Pericardium fibroblast (primary cell): ENCODE data around the gene CDON. TPM values are rescaled to one million over a fixed set of nuclear protein-coding genes. Genes with fewer than 3 reads are reported as not detected.

ENCODE experiments used
- total RNA-seq: library from RNA; depleted of rRNA; stranded (reverse); fragments of >200 nt; gene quantifications from 2 replicates; pipeline ENCODE4 v1.2.3, GENCODE V29; 2015

CDON gene, protein sequence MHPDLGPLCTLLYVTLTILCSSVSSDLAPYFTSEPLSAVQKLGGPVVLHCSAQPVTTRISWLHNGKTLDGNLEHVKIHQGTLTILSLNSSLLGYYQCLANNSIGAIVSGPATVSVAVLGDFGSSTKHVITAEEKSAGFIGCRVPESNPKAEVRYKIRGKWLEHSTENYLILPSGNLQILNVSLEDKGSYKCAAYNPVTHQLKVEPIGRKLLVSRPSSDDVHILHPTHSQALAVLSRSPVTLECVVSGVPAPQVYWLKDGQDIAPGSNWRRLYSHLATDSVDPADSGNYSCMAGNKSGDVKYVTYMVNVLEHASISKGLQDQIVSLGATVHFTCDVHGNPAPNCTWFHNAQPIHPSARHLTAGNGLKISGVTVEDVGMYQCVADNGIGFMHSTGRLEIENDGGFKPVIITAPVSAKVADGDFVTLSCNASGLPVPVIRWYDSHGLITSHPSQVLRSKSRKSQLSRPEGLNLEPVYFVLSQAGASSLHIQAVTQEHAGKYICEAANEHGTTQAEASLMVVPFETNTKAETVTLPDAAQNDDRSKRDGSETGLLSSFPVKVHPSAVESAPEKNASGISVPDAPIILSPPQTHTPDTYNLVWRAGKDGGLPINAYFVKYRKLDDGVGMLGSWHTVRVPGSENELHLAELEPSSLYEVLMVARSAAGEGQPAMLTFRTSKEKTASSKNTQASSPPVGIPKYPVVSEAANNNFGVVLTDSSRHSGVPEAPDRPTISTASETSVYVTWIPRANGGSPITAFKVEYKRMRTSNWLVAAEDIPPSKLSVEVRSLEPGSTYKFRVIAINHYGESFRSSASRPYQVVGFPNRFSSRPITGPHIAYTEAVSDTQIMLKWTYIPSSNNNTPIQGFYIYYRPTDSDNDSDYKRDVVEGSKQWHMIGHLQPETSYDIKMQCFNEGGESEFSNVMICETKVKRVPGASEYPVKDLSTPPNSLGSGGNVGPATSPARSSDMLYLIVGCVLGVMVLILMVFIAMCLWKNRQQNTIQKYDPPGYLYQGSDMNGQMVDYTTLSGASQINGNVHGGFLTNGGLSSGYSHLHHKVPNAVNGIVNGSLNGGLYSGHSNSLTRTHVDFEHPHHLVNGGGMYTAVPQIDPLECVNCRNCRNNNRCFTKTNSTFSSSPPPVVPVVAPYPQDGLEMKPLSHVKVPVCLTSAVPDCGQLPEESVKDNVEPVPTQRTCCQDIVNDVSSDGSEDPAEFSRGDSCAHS (N-terminal part only)
- 49.0 and 81.3 TPM in 2 replicates for total RNA-seq

DNA sequence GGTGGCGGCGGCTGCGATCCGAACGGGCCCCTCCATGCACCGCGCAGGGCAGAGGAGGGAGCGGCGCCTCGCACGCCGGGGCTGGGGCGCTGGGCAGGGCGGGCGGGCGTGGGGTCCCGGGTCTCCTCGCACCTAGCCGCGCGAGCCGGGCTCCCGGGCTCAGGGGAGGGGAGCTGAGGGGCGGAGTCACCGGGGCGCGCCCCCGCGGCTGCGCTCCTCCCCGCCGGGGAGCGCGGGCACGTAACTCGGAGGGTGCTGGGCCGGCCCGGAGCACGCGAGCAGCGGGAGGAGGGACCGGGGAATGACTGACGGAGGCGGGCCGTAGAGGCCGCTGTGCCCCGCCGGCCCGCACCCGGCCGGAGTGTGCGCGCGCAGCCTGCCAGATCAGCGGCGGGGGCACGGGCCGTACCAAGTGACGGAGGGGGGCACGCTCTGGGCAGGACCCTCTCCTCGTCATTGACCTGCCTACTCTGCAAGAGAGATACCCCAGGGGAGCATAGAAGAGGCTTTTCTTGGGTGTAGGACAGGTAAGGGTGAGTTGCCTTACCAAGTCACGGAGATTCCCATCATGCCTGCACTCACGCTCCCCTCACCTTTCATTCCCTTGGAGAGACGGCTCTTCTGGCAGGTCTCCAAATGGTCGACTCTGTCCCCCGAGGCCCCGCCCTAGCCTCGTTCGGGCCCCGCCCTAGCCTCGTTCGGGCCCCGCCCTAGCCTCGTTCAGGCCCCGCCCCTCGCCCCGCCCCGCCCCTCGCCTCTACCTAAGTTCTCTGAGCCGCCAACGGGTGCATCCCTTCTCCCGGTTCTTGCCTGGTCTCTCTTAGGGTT lies at the start of gene CDON:
TSS of gene CDON (minus strand) at position 188 of the 828 bp plus-strand sequence. CDS start 39,390 bp downstream, outside the sequence.

DNA sequence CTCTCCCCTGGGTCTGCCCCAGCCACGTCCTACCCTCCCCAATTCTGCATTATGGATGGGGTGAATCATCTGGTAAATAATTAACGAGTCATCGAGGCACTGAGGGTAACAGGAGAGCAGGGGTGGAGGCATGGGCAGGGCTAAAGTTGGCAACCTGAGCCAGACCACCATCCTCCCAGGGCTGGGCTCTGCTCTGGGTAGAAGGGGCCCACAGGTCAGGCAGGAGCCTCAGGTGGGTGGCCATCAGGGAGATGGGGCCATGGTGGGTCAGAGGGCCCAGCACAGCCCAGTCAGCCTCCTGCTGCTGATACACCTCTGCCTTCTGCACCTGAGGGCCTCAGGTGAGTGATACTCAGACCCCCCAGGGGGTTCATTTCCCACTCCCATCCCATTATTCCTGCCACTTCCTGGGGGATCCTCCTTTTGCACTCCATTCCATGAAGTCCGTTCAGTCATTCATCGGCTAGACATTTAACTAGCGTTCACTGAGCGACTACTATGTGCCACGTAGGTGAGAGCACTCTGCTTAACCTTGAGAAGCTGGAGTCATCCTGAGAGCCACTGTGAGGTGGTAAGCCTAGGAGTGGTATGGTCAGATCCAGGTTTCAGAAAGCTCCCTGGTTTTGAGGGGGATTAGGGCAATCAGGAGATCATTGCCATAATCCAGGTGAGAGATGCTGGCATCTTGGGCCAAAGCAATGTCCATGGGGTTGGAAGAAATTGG lies 116.7 kb downstream of the CDON start, which contains the start of gene VSIG10L2:
TSS of gene VSIG10L2 (plus strand) at position 248 of the 724 bp plus-strand sequence. CDS start at position 260, 12 bp downstream.

Other genes with a start within 250 kb of the CDON start
- not detected in 2 replicates for gene PATE4, start 229.6 kb downstream of the CDON start, total RNA-seq
- 2.1 and 5.3 TPM in 2 replicates for gene HYLS1, start 175.2 kb downstream of the CDON start, total RNA-seq
- 8.2 and 12.8 TPM in 2 replicates for gene PUS3, start 159.7 kb downstream of the CDON start, total RNA-seq
- 0.09 TPM in 1 of 2 replicates, not detected in the other for gene DDX25, start 158.4 kb downstream of the CDON start, total RNA-seq
- gene VSIG10L2, start 116.8 kb downstream of the CDON start, total RNA-seq = under 0.01 TPM in 1 of 2 replicates, not detected in the other
- 13.8 and 19.3 TPM in 2 replicates for gene RPUSD4, start 148.8 kb upstream of the CDON start, total RNA-seq
- 16.6 and 33.6 TPM in 2 replicates for gene FAM118B, start 148.9 kb upstream of the CDON start, total RNA-seq
- gene SRPRA, start 206.0 kb upstream of the CDON start, total RNA-seq = 52.3 and 81.1 TPM in 2 replicates
- 7.2 and 16.0 TPM in 2 replicates for gene FOXRED1, start 206.3 kb upstream of the CDON start, total RNA-seq
- gene TIRAP, start 220.2 kb upstream of the CDON start, total RNA-seq = 2.9 and 4.3 TPM in 2 replicates
- gene DCPS, start 241.2 kb upstream of the CDON start, total RNA-seq = 9.7 and 20.7 TPM in 2 replicates